Anterior cingulate cortex (tissue), 58 donors: Measurements from ENCODE around the gene STK32C.

Experiments used
- DNase-seq, 58 donors: peaks; one replicate each; lab custom pipeline; 2025; lab: John Stamatoyannopoulos, UW

The STK32C gene

GRCh38 chr10:132307823-132308586 lies at the start of gene STK32C:
STK32C (minus strand) TSS chr10:132307950; CDS start chr10:132307833, 117 bp downstream.
- peak; percentile 48 to 98 (median 93) for DNase-seq

GRCh38 chr10:132356621-132357195 lies 49.0 kb upstream of the STK32C start:
- DNase-seq = no peak

GRCh38 chr10:132355754-132356153 lies 48.0 kb upstream of the STK32C start:
- peak in 9 of 58 donors; percentile 11 to 54 (median 43) for DNase-seq

GRCh38 chr10:132355297-132355696 lies 47.5 kb upstream of the STK32C start:
- no peak for DNase-seq

GRCh38 chr10:132354356-132355094 lies 46.8 kb upstream of the STK32C start:
- DNase-seq = peak in 1 of 58 donors; percentile 54

DNA sequence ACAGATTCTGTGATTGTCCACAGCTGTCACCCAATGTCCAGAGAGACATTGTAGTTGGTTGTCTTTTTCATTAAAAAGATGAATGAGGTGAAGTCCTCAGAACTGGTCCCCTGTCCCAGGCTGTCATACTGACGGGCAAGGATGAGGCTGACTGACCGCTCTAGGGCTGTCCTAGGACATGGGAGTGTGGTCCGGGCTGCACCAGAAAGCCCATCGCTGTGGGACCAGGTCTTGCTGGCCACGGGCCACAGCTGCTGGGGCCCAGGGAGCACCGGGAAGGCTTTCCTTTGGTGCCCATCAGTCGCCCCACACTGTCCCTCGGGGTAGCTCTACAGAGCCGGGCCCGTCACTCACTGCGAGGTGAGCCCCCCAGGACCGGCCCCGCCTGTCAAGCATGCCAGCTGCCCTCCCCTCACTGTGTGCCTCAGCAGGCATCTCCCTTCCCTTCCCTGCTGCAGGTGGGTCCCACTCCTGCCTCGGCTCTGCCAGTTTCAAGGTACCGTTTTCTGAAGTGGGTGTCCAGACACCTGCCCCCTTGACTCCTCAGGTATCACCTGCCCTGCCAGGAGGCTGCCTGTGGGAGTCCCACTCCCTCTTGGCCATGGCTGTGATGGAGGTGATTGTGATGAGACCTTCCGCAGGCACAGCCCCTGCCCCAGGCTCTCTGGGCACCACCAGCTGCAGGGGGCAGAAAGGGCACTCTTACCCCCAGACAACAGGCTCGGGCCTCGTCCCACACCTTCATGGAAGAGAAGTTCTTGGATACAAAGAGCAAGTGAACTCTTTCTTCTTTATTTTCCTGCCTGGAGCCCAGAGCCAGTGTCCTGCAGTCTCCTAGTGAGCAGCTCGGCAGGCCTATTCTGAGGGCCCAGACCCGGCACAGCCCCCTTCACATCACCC lies 46.0 kb upstream of the STK32C start:
- no peak for DNase-seq

GRCh38 chr10:132352462-132353308 lies 44.9 kb upstream of the STK32C start:
- DNase-seq = peak in 42 of 58 donors; percentile 10 to 77 (median 40)

DNA sequence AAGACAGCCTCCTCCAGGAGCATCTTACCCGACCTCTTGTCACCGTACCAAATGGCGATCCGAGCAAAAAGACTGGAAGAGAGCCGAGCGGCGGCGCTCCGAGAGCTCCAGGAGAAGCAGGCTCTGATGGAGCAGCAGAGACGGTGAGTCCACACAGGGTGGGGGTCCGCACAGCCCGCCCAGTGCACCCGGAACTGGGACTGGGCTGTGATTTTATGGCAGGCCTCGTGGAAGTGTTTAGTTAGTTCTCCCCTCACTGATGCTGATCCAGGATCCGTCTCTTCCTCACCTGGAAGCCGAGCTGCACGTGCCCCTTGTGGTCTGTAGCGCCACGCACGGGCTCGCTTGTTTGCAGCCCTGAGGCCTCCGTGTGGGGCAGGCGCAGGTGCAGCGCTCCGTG lies 43.9 kb upstream of the STK32C start:
- DNase-seq = no peak

GRCh38 chr10:132350946-132351345 lies 43.2 kb upstream of the STK32C start:
- no peak for DNase-seq

DNA sequence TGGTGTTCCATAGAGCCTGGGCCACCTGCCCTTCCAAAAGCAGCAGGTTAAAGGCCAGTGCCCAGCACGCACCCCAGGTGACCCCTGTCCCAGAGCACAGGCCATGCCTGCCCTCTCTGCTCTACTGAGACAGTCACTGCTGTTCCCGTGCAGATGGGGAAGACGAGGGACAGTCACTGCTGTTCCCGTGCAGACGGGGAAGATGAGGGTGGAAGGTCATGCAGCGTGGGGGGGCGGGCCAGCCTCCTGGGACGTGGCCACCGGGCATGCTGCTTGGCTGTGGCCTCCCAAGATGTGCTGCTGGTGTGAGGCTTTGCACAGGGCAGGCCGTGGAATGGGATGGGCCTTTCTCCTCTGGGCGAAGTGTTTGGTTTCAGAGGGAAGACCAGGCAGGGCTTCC lies 42.6 kb upstream of the STK32C start:
- no peak for DNase-seq

DNA sequence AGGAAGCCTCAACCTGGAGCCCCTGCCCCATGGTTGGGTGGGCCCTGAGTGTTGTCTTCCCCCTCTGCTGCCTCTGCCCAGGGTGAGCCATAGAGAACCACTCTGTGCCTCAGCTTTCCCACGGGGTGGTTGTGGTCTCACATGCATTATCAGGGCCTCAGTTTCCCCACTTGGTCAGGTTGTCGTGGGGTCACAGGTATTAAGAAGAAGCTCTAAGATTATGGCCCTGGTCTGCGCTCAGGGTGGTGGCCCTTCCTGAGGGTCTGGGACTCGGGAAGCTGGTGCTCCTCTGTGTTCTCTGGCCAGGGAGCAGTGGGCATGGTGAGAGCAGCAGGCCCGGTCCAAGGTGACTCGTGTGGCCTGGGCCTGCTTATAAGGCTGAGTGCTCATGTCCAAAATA lies 42.0 kb upstream of the STK32C start:
- no peak for DNase-seq

GRCh38 chr10:132347931-132348267 lies 40.1 kb upstream of the STK32C start:
- DNase-seq = no peak

DNA sequence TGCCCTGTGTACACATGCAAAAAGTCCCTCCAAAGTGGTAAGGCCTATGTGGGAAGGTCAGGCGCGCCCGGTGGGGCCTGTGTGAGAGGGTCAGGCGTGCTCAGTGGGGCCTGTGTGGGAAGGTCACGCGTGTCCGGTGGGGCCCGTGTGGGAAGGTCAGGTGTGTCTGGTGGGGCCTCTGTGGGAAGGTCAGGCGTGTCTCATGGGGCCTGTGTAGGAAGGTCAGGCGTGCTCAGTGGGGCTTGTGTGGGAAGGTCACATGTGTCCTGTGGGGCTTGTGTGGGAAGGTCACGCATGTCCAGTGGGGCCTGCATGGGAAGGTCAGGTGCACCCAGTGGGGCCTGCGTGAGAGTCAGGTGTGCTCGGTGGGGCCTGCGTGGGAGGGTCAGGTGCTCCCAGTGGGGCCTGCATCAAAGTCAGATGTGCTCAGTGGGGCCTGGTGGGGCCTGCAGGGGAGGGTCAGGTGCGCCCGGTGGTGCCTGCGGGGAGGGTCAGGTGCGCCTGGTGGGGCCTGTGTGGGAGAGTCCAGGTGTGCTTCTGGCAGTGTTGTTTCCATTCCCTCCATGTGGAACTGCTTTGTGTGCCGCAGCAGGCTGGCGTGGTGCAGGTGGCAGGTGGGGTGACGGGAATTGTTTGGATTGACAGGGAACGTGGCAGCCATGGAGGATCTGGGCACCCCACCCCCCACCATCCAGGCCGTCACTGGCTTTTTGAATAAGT lies 39.6 kb upstream of the STK32C start:
- DNase-seq = no peak

GRCh38 chr10:132346806-132347205 lies 39.1 kb upstream of the STK32C start:
- DNase-seq = no peak

GRCh38 chr10:132345345-132345744 lies 37.6 kb upstream of the STK32C start:
- DNase-seq = no peak

GRCh38 chr10:132344386-132344785 lies 36.6 kb upstream of the STK32C start:
- peak in 1 of 58 donors; percentile 29 for DNase-seq

DNA sequence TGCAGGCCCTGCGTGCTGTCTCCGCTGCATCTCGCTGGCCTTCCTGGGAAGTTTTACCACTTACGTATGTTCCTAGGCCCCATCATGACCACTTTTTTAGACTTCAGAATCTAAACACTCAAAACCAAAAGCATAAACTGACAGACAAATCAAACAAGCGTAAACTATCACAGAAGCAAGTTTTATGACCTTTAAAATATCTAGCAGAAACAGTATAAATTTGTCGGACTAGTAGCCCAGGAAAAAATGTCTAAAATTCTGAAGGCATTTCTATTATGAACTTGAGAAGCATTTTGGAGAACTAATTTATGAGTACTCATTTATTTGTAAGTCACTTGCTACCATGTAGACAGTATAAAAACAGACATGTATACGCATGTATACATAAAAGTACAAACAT lies 34.8 kb upstream of the STK32C start:
- no peak for DNase-seq

DNA sequence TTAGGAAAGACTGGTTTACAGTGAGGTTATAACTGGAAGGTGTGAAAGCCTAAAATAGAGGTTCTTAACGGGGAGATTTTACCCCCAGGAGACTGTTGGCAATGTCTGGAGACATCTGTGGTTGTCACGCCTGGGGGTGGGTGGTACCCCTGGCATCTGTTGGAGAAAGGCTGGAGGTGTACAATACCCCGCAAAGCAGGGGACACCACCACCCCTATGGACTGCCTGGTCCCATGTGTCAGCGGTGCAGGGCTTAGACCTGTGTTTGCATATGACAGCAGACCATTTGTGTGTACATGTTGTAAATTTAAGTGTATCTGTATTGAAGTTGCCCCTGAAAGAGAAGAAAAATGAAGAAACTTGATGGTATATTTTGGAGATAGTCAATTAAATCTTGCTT lies 34.0 kb upstream of the STK32C start:
- DNase-seq = no peak

DNA sequence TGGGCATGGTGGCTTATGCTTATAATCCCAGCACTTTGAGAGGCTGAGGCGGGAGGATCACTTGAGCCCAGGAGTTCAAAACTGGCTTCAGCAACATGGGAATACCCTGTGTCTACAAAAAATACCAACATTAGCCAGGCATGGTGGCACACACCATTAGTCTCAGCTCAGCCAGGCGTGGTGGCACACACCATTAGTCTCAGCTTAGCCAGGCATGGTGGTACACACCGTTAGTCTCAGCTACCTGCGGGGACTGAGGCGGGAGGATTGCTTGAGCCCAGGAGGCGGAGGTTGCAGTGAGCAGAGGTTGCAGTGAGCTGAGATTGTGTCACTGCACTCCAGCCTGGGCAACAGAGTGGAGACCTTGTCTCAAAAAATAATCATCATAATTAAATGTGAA lies 33.3 kb upstream of the STK32C start:
- no peak for DNase-seq
